ENCODE results near the gene KCTD16. TPM values are rescaled to one million over a fixed set of nuclear protein-coding genes. Genes with fewer than 3 reads are reported as not detected.

The KCTD16 gene
- total and polyA plus RNA-seq, 4 donors: 0.13 to 3.3 (median 2.7) TPM; not detected in 1

DNA sequence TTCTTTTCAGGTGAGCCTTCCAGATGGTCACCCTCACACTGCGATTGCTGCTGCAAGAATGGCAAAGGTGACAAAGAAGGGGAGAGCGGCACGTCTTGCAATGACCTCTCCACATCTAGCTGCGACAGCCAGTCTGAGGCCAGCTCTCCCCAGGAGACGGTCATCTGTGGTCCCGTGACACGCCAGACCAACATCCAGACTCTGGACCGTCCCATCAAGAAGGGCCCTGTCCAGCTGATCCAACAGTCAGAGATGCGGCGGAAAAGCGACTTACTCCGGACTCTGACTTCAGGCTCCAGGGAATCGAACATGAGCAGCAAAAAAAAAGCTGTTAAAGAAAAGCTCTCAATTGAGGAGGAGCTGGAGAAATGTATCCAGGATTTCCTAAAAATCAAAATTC lies 303.0 kb downstream of the KCTD16 start:
- intact Hi-C loops (cut with DNase I): no loop called here
- Histone ChIP-seq H3K27ac (ENCODE audit: low read depth in 1 of 2, low read length in 2 of 2) (no peak overlapping the region), H3K9me3 (ENCODE audit: control insufficient read depth, low read length) (no peaks in the 10 kb centered on the region), H3K4me3 (ENCODE audit: low read length in 2 of 2) (no peak overlapping the region), H3K27me3 (ENCODE audit: control insufficient read depth in 1 of 2, insufficient read depth in 2 of 2, low read length in 1 of 2) (no peaks in the 10 kb centered on the region), H3K4me1 (ENCODE audit: control insufficient read depth in 1 of 2, insufficient read depth in 2 of 2, low read length in 2 of 2) (no peaks in the 10 kb centered on the region), H3K36me3 (ENCODE audit: control insufficient read depth in 1 of 2, insufficient read depth in 2 of 2, low read length in 1 of 2) (no peaks in the 10 kb centered on the region)
- peak in 1 of 2 donors; percentile 46 for DNase-seq
- no peak for ATAC-seq (ENCODE audit: low FRiP score)
- WGBS, 2 donors: 93% methylated on average over 13 of the region's 13 CpGs

DNA sequence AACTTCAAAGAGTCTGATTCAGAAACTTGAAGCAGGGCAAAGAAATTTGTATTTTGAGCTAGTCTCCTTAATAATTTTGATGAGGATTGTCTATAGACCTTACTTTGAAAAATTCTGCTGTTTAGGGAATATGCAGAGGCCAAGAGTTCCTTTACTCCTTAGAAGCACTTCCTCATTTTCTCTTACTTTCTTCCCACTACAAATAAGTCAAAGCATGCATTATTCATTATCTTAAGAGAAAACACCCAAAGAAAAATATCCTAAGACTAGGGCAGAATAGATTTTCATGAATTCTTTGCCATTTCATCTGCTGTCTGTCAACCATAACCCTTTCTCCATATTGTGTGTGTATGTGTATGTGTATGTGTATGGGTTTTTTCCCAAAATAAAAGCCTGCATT lies 307.9 kb downstream of the KCTD16 start:
- intact Hi-C loops (cut with DNase I): no loop called here
- H3K4me3 ChIP-seq (ENCODE audit: low read length in 2 of 2): no peak overlapping the region
- H3K27me3 ChIP-seq (ENCODE audit: control insufficient read depth in 1 of 2, insufficient read depth in 2 of 2, low read length in 1 of 2): no peaks in the 10 kb centered on the region
- no peaks in the 10 kb centered on the region for H3K9me3 ChIP-seq (ENCODE audit: control insufficient read depth, low read length)
- DNase-seq (no peak), ATAC-seq (ENCODE audit: low FRiP score) (no peak)
- H3K4me1 ChIP-seq (ENCODE audit: control insufficient read depth in 1 of 2, insufficient read depth in 2 of 2, low read length in 2 of 2): no peaks in the 10 kb centered on the region
- no peaks in the 10 kb centered on the region for H3K36me3 ChIP-seq (ENCODE audit: control insufficient read depth in 1 of 2, insufficient read depth in 2 of 2, low read length in 1 of 2)
- no peak overlapping the region for H3K27ac ChIP-seq (ENCODE audit: low read depth in 1 of 2, low read length in 2 of 2)

DNA sequence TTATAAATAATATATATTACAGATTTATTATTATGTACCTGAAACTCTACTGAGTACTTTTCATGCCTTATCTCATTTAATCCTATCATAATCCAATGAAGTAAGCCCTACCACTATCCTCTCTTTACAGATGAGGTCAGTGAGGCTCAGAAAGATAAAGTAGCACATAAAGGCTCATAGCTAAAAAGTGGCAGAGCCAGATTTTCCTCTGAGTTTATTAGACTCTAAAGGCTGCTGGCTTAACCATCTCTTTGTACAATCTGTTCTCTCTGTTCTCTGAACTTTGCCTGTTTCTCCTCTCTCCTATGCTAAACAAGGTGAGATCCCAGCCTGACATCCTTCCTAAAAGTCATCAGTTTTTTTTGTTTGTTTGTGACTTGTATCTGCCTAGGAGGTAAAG lies 311.2 kb downstream of the KCTD16 start:
- Histone ChIP-seq H3K9me3 (ENCODE audit: control insufficient read depth, low read length) (no peaks in the 10 kb centered on the region), H3K27me3 (ENCODE audit: control insufficient read depth in 1 of 2, insufficient read depth in 2 of 2, low read length in 1 of 2) (no peaks in the 10 kb centered on the region), H3K4me3 (ENCODE audit: low read length in 2 of 2) (no peak overlapping the region), H3K36me3 (ENCODE audit: control insufficient read depth in 1 of 2, insufficient read depth in 2 of 2, low read length in 1 of 2) (no peaks in the 10 kb centered on the region), H3K4me1 (ENCODE audit: control insufficient read depth in 1 of 2, insufficient read depth in 2 of 2, low read length in 2 of 2) (no peaks in the 10 kb centered on the region), H3K27ac (ENCODE audit: low read depth in 1 of 2, low read length in 2 of 2) (no peak overlapping the region)
- intact Hi-C loops (cut with DNase I): no loop called here
- DNase-seq (no peak), ATAC-seq (ENCODE audit: low FRiP score) (no peak)

DNA sequence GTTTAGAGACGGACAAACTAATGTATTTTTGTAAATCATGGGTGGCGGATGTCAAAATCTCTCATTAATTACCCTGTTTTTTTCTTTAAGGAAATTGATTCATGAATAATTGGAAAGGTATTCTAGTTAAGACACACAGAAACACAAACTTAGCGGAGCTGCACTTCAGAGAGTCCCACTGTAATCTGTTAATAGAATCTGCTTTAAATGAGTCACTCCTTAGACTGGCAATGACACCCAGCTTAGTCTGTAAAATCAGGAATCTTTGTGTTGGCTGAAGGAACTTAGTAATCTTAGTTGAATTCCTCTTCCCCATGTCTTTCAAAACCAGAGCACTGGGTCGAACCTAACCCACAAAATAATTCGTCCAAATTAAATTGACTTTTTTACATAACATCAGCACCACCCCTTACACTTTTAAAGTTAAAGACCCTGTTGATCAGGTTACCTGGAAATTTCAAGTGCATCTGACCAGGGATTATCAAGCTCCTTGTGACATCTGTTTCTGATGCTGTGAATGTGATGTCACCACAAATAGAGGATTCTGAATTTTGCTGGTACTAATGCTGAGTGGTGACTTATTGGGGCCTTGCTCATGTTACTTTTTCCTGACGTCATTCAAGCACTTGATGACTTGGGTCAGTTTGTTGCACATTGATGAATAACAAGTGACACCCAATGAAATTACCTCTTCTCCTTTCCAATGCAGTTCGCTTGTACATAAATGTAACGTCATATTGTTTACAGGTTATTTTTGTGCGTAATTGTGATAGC lies 313.6 kb downstream of the KCTD16 start:
- Histone ChIP-seq H3K4me3 (ENCODE audit: low read length in 2 of 2) (no peak overlapping the region), H3K4me1 (ENCODE audit: control insufficient read depth in 1 of 2, insufficient read depth in 2 of 2, low read length in 2 of 2) (no peaks in the 10 kb centered on the region), H3K36me3 (ENCODE audit: control insufficient read depth in 1 of 2, insufficient read depth in 2 of 2, low read length in 1 of 2) (no peaks in the 10 kb centered on the region), H3K27me3 (ENCODE audit: control insufficient read depth in 1 of 2, insufficient read depth in 2 of 2, low read length in 1 of 2) (no peaks in the 10 kb centered on the region), H3K9me3 (ENCODE audit: control insufficient read depth, low read length) (no peaks in the 10 kb centered on the region), H3K27ac (ENCODE audit: low read depth in 1 of 2, low read length in 2 of 2) (no peak overlapping the region)
- 52 to 56% methylated on average over 9 of the region's 9 CpGs for WGBS, 2 donors
- intact Hi-C loops (cut with DNase I): no loop called here
- DNase-seq: no peak
- no peak for ATAC-seq (ENCODE audit: low FRiP score)

DNA sequence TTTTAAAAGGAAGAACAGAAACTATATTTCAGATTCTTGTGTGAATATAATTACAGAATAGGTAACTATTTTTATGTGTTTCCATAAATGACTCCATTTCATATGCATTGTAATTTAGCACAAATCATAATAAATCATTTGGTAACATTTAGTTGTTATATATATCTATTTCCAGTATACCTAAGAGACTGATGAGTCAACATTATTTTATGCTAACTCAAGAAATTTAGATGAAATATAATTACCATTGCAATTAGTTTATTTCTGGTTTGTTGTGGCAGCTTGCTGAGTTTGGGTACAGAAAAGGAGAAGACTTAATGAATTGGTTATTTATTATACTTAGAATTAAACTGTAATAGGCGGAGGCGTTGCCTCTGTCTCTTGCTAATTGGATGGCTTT lies 314.9 kb downstream of the KCTD16 start:
- H3K27ac ChIP-seq (ENCODE audit: low read depth in 1 of 2, low read length in 2 of 2): no peak overlapping the region
- no peaks in the 10 kb centered on the region for H3K9me3 ChIP-seq (ENCODE audit: control insufficient read depth, low read length)
- no peak for DNase-seq
- no peak overlapping the region for H3K4me3 ChIP-seq (ENCODE audit: low read length in 2 of 2)
- no peak for ATAC-seq (ENCODE audit: low FRiP score)
- H3K4me1 ChIP-seq (ENCODE audit: control insufficient read depth in 1 of 2, insufficient read depth in 2 of 2, low read length in 2 of 2): no peaks in the 10 kb centered on the region
- H3K36me3 ChIP-seq (ENCODE audit: control insufficient read depth in 1 of 2, insufficient read depth in 2 of 2, low read length in 1 of 2): no peaks in the 10 kb centered on the region
- no peaks in the 10 kb centered on the region for H3K27me3 ChIP-seq (ENCODE audit: control insufficient read depth in 1 of 2, insufficient read depth in 2 of 2, low read length in 1 of 2)
- intact Hi-C loops (cut with DNase I): no loop called here
- WGBS, 2 donors: 90 to 94% methylated on average over 2 of the region's 2 CpGs

DNA sequence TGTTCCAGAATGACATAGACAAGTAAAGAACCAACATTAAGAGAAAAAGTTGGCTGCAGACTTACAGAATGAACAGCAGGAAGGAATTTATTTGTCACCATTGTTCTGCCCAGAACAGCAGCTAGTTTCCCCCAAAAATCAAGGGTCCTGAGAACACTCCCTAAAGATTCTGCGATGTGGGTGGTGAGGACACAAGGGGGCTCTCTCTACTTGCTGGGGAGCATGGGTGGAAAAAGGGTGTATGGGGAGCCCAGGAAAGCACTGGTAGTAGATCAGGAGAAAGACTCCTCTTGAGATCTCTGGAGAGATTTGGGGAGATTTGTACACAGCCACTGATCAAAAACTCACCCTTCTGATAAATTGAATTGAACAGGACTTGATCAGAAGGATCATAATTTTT lies 316.5 kb downstream of the KCTD16 start:
- ATAC-seq (ENCODE audit: low FRiP score): no peak
- 19 to 22% methylated on average over 1 of the region's 1 CpG for WGBS, 2 donors
- Histone ChIP-seq H3K4me1 (ENCODE audit: control insufficient read depth in 1 of 2, insufficient read depth in 2 of 2, low read length in 2 of 2) (no peaks in the 10 kb centered on the region), H3K4me3 (ENCODE audit: low read length in 2 of 2) (no peak overlapping the region), H3K36me3 (ENCODE audit: control insufficient read depth in 1 of 2, insufficient read depth in 2 of 2, low read length in 1 of 2) (no peaks in the 10 kb centered on the region), H3K9me3 (ENCODE audit: control insufficient read depth, low read length) (no peaks in the 10 kb centered on the region), H3K27ac (ENCODE audit: low read depth in 1 of 2, low read length in 2 of 2) (no peak overlapping the region), H3K27me3 (ENCODE audit: control insufficient read depth in 1 of 2, insufficient read depth in 2 of 2, low read length in 1 of 2) (no peaks in the 10 kb centered on the region)
- intact Hi-C loops (cut with DNase I): no loop called here
- DNase-seq: no peak

DNA sequence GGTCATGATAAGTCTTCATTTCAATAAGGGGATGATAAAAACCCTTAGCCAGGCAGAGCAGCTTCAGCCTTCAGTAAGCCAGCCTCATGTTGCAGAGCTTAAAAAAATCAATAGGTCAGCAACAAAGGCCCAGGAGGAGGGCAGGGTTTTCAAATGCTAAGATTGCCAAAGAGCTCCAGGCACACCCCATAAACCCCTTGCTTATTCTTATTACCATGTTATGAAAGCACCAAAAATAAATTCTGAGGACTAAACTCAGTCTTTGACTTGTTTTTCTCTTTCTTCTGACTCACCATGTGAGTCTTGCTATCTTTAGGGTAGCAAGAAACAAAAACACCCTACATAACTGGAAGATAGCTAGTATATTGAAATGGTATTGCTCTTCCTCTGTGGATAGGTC lies 317.1 kb downstream of the KCTD16 start:
- Histone ChIP-seq H3K4me1 (ENCODE audit: control insufficient read depth in 1 of 2, insufficient read depth in 2 of 2, low read length in 2 of 2) (no peaks in the 10 kb centered on the region), H3K27ac (ENCODE audit: low read depth in 1 of 2, low read length in 2 of 2) (no peak overlapping the region), H3K36me3 (ENCODE audit: control insufficient read depth in 1 of 2, insufficient read depth in 2 of 2, low read length in 1 of 2) (no peaks in the 10 kb centered on the region), H3K9me3 (ENCODE audit: control insufficient read depth, low read length) (peaks cover 1% of the 10 kb centered on the region), H3K4me3 (ENCODE audit: low read length in 2 of 2) (no peak overlapping the region), H3K27me3 (ENCODE audit: control insufficient read depth in 1 of 2, insufficient read depth in 2 of 2, low read length in 1 of 2) (no peaks in the 10 kb centered on the region)
- DNase-seq (no peak), ATAC-seq (ENCODE audit: low FRiP score) (no peak)
- intact Hi-C loops (cut with DNase I): no loop called here

DNA sequence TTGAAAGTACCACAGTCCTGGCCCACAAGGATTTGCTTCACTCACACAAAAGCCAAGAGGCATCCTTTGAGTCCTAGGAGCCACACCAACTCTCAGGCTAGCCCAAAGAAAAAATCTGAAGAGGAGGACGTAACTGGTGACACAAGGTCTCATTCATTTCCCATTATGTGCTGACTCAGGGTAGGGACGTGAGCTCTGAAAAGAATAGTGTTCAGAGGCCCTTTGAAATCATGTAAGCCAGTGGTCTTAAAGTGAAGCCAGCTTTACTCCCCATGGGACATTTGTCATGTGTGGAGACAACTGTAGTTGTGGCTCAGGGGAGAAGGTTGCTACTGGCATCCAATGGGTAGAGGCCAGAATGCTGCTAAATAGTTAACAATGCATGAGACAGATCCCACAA lies 332.4 kb downstream of the KCTD16 start:
- Histone ChIP-seq H3K4me3 (ENCODE audit: low read length in 2 of 2) (no peak overlapping the region), H3K36me3 (ENCODE audit: control insufficient read depth in 1 of 2, insufficient read depth in 2 of 2, low read length in 1 of 2) (no peaks in the 10 kb centered on the region), H3K9me3 (ENCODE audit: control insufficient read depth, low read length) (peaks cover 1% of the 10 kb centered on the region), H3K27ac (ENCODE audit: low read depth in 1 of 2, low read length in 2 of 2) (no peak overlapping the region), H3K4me1 (ENCODE audit: control insufficient read depth in 1 of 2, insufficient read depth in 2 of 2, low read length in 2 of 2) (no peaks in the 10 kb centered on the region), H3K27me3 (ENCODE audit: control insufficient read depth in 1 of 2, insufficient read depth in 2 of 2, low read length in 1 of 2) (no peaks in the 10 kb centered on the region)
- WGBS, 2 donors: 35 to 72% methylated on average over 2 of the region's 2 CpGs
- intact Hi-C loops (cut with DNase I): no loop called here
- ATAC-seq (ENCODE audit: low FRiP score): no peak
- DNase-seq: no peak

DNA sequence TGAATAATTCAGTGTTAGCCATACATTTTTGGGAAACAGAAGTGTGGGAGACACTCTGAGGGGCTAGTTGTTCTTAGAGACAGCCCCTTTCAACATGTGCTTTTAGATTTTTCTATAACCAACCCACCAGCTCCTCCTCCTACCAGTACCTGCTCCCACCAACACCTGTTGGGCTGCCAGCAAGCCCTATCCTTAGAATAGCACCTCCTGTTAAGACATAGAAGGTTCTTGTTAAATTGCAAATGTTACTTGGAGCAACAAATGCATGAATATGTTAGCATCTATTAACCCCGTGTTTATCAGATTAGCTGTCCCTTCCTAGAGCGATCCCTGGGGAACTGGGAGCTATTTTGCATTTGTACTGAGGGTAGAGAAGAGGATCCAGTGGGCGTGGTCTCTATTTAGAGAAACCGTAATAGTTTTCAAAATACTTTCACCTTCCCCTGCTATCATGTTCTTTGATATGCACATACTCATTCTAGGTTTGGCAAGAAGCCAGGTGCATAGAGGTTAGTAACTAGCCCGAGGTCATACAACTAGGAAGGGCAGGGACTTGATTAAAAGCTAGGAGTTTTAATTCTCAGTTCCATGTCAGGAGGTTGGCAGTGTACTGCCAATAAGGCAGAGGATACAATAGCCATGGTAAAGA lies 334.4 kb downstream of the KCTD16 start:
- intact Hi-C loops (cut with DNase I): no loop called here
- Histone ChIP-seq H3K27me3 (ENCODE audit: control insufficient read depth in 1 of 2, insufficient read depth in 2 of 2, low read length in 1 of 2) (no peaks in the 10 kb centered on the region), H3K4me3 (ENCODE audit: low read length in 2 of 2) (no peak overlapping the region), H3K4me1 (ENCODE audit: control insufficient read depth in 1 of 2, insufficient read depth in 2 of 2, low read length in 2 of 2) (no peaks in the 10 kb centered on the region), H3K36me3 (ENCODE audit: control insufficient read depth in 1 of 2, insufficient read depth in 2 of 2, low read length in 1 of 2) (no peaks in the 10 kb centered on the region), H3K9me3 (ENCODE audit: control insufficient read depth, low read length) (peaks cover 2% of the 10 kb centered on the region), H3K27ac (ENCODE audit: low read depth in 1 of 2, low read length in 2 of 2) (no peak overlapping the region)
- WGBS, 2 donors: 31 to 35% methylated on average over 5 of the region's 5 CpGs
- ATAC-seq (ENCODE audit: low FRiP score): no peak
- no peak for DNase-seq
